ENCODE results near the gene GPATCH4. TPM values are rescaled to one million over a fixed set of nuclear protein-coding genes. Genes with fewer than 3 reads are reported as not detected.

The GPATCH4 gene
- total RNA-seq, 4 donors from 2014 or later, result 35.6 to 103 (median 47.6) TPM

DNA sequence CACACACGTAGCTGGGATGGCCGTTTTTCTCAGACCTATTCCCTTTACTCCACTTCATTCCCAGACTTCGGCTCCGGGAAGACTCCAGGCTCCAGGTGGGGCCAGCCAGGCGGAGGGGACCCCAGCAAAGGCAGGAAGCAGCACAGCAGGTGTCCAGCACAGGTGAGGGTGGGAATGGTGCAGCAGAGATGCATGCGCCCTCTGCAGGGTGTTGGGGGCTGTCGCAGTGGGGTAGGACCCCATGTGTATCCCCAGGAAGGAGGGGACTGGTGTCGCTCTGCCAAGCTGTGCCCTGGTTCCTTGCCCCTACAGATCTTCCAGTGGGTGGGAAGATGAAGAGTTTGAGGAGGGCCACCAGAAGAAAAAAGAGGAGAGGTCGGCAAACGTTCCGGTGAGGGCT, 16.5 kb downstream of the GPATCH4 start:
- intact Hi-C loops (cut with DNase I; ENCODE audit: low total_unique reads), result loop anchor here (1.0 to 5.0 kb wide), 3 partner anchors 23 to 72 kb away; no protein-coding TSS in a partner anchor
- H3K4me3 ChIP-seq, result no peak overlapping the region
- no peak overlapping the region for H3K27ac ChIP-seq
- no peaks in the 10 kb centered on the region for H3K36me3 ChIP-seq
- TF ChIP-seq POLR2A (IDR thresholded peaks at IDR 0.05) (no peak), CTCF (IDR thresholded peaks at IDR 0.05 in 4 of 5, conservative IDR thresholded peaks at IDR 0.05 in 1 of 5) (peak in 1 of 5 experiments; percentile 19)
- no peaks in the 10 kb centered on the region for H3K9me3 ChIP-seq
- no peaks in the 10 kb centered on the region for H3K27me3 ChIP-seq
- in situ Hi-C loops (cut with MboI; ENCODE audit: low sequenced_read_pairs in 4 of 4), result no loop called here
- H3K4me1 ChIP-seq, result peaks cover 0 to 9% of the 10 kb centered on the region in 2 donors
- ATAC-seq (no peak), DNase-seq (no peak)

DNA sequence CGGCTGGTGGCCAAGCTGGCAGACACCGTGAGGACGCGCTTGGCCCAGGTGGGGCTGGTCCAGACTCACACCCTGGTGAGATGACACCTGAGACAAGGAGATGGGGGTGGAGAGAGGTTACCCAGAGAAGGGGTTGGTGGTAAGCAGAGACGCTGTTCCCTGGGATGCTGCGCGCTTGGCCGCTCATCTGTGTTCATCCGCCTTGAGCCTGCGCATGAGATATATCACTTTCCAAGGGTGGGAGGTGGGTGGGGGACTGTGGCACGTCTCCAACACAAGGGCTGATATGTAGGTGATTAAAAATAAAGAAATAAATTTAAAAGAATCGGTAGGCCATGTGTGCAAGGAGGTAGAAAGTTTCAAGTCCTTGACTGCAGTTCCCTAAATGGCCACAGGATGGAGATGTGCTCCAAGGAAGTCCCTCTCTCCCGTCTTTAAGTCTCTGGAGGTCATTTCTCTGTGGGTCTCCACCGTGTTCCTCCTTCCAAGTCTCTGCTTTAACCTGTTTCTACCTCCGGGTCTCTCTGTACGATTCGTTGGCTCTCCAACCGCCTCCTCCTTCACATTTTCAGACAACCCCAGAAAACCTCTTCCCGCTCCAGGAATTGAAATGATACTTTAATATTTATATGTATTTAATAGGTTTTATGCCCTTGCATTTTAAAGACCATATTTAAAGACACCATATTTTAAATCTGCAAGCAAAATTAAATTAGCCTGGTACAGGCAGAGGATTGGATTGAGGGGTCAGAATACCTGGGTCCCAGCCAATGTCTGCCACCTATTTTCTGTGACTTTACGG, 17.3 kb downstream of the GPATCH4 start:
- peak; percentile 71 to 75 for ATAC-seq

DNA sequence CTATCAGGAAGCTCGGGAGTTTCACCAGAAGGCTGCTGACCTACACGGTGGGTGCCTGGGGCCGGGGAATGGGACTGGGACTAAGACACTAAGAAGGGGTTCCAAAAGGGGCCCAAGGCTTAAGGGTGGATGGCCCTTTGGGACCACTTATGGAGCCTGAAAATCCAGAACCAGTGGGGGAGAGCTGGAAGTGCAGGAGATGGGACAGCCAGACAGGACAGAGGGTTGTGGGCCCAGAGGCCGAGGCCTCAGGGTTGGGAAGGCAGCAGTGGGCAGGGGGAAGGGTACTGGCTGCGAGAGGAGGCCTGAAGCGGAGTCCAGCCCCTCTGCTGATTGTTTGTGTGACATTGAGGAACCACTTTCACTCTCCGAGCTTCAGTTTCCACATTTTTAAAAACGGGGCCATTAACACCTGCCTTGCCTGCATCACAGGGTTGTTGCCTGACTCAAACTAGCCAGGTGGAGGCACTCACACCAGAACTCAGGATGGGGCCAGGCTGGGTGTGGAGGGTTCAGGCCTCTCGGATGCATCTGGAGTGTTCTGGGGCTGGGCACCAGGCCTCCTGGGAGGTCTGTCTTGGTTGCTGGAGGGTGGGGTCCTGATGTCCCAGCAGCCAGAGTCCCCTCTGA, 18.8 kb downstream of the GPATCH4 start:
- peak overlapping the region in 2 of 4 donors; percentile 39 to 63 for H3K27ac ChIP-seq
- no peaks in the 10 kb centered on the region for H3K27me3 ChIP-seq
- DNase-seq (no peak), ATAC-seq (no peak)
- H3K9me3 ChIP-seq, result no peaks in the 10 kb centered on the region
- in situ Hi-C loops (cut with MboI; ENCODE audit: low sequenced_read_pairs in 4 of 4), result no loop called here
- TF ChIP-seq POLR2A (IDR thresholded peaks at IDR 0.05), result no peak
- no peak for TF ChIP-seq CTCF (IDR thresholded peaks at IDR 0.05 in 4 of 5, conservative IDR thresholded peaks at IDR 0.05 in 1 of 5)
- intact Hi-C loops (cut with DNase I; ENCODE audit: low total_unique reads), result loop anchor here (5.0 kb wide), 2 partner anchors 40 to 75 kb away; no protein-coding TSS in a partner anchor
- no peaks in the 10 kb centered on the region for H3K36me3 ChIP-seq
- no peak overlapping the region for H3K4me3 ChIP-seq
- peaks cover 0 to 9% of the 10 kb centered on the region in 2 donors for H3K4me1 ChIP-seq

More for the DNA sequence above, 17.3 kb downstream of the GPATCH4 start:
- DNase-seq, result peak; percentile 40 to 63
- H3K27me3 ChIP-seq, result no peaks in the 10 kb centered on the region
- H3K4me3 ChIP-seq, result no peak overlapping the region
- no peaks in the 10 kb centered on the region for H3K9me3 ChIP-seq
- TF ChIP-seq CTCF (IDR thresholded peaks at IDR 0.05 in 4 of 5, conservative IDR thresholded peaks at IDR 0.05 in 1 of 5), result peak; percentile 75 to 94 (median 90)
- no peak for TF ChIP-seq POLR2A (IDR thresholded peaks at IDR 0.05)
- in situ Hi-C loops (cut with MboI; ENCODE audit: low sequenced_read_pairs in 4 of 4), result no loop called here
- intact Hi-C loops (cut with DNase I; ENCODE audit: low total_unique reads), result loop anchor here (1.0 to 5.0 kb wide), 3 partner anchors 24 to 73 kb away; no protein-coding TSS in a partner anchor
- peaks cover 0 to 9% of the 10 kb centered on the region in 2 donors for H3K4me1 ChIP-seq
- H3K36me3 ChIP-seq, result no peaks in the 10 kb centered on the region
- H3K27ac ChIP-seq, result no peak overlapping the region

GRCh38 chr1:156581661-156582387, 19.5 kb downstream of the GPATCH4 start:
- intact Hi-C loops (cut with DNase I; ENCODE audit: low total_unique reads), result loop anchor here (5.0 kb wide), 2 partner anchors 40 to 75 kb away; no protein-coding TSS in a partner anchor
- ATAC-seq, result peak in 1 of 2 donors; percentile 34
- in situ Hi-C loops (cut with MboI; ENCODE audit: low sequenced_read_pairs in 4 of 4), result no loop called here

More at GRCh38 chr1:156581661-156582387, 19.5 kb downstream of the GPATCH4 start:
- no peak overlapping the region for H3K4me3 ChIP-seq
- no peaks in the 10 kb centered on the region for H3K9me3 ChIP-seq
- H3K27me3 ChIP-seq, result no peaks in the 10 kb centered on the region
- TF ChIP-seq CTCF (IDR thresholded peaks at IDR 0.05 in 4 of 5, conservative IDR thresholded peaks at IDR 0.05 in 1 of 5) (no peak), POLR2A (IDR thresholded peaks at IDR 0.05) (no peak)
- peak overlapping the region in 2 of 4 donors; percentile 39 to 63 for H3K27ac ChIP-seq
- H3K4me1 ChIP-seq, result peaks cover 0 to 9% of the 10 kb centered on the region in 2 donors
- no peak for DNase-seq
- no peaks in the 10 kb centered on the region for H3K36me3 ChIP-seq

All from gastrocnemius medialis (tissue), 4 donors.